GM12892 (cell line): Measurements from ENCODE around the gene NF1.

ENCODE experiments used
- DNase-seq: peaks from one replicate; pipeline ENCODE4 v3.0.0; 2011; ENCODE audit not compliant: insufficient read length
- FAIRE-seq: peaks from 2 replicates; lab custom pipeline; 2011; peaks lifted over from hg19 to GRCh38; lab: Jason Lieb, UNC
- POLR2A ChIP-seq: IDR thresholded peaks from 2 replicates; pipeline ENCODE4 v1.6.1; 2011; ENCODE audit warnings: low read depth, low read length, control low read depth
- POLR2AphosphoS5 ChIP-seq: IDR thresholded peaks from 2 replicates; pipeline ENCODE4 v1.6.1; 2011; ENCODE audit warnings: low read depth, low read length, control low read depth
- TAF1 ChIP-seq: IDR thresholded peaks from 2 replicates; pipeline ENCODE4 v1.6.1; 2011; ENCODE audit warnings: low read depth, mild to moderate bottlenecking, control low read depth, low read length, borderline replicate concordance

NF1 gene

DNA sequence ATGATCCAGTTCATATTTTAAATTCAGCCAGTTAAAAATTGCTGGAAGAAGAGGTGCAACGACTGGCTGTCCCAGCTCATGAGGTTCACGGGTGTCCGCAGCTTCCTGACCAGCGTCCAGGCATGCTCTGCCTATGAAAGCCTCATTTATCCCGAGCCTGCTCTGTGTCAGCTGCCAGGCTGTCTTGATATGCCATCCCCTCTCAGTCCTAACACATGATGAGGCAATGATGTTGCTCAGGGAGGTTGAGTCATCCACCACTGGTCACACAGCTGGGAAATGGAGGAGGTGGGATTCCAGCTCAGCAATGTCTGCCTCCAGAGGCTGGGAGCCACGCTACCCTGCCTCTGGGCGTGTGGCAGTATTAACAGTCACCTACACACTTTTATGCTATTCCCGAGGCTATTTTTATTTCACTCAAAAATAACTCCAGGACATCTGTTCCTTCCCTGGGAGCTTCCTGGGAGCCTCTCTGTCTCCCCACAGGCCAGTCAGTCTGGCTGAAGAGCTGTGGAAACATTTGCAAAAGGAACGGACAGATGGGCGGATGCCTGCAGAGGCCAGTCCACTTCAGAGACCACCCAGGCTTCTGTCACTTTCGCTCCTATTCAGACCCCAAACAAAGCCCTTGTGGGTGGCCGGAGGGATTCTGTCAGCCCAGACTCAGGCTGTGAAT, 319.2 kb downstream of the NF1 start:
- DNase-seq (no peak), FAIRE-seq (no peak)
- TF ChIP-seq POLR2AphosphoS5 (no peak), TAF1 (no peak), POLR2A (no peak)

DNA sequence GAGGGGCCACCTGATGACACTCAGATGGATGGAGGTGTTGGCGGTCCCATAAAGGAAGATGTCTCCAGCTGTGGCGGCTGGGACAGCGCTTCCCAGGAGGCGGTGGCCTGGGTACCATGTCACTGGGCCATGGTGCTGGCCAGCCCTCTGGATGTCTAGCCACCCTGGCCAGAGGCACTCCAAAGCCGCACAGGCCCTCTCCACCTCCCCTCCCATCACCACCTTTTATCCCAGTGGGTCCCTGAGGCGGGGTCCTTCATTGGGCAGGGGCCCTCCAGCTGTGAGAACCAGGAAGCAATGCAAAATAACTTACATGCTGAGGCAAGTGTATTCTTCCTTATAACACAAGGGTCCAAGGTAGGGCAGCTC, 319.8 kb downstream of the NF1 start:
- TF ChIP-seq POLR2AphosphoS5 (no peak), POLR2A (no peak), TAF1 (no peak)
- FAIRE-seq (no peak), DNase-seq (no peak)

DNA sequence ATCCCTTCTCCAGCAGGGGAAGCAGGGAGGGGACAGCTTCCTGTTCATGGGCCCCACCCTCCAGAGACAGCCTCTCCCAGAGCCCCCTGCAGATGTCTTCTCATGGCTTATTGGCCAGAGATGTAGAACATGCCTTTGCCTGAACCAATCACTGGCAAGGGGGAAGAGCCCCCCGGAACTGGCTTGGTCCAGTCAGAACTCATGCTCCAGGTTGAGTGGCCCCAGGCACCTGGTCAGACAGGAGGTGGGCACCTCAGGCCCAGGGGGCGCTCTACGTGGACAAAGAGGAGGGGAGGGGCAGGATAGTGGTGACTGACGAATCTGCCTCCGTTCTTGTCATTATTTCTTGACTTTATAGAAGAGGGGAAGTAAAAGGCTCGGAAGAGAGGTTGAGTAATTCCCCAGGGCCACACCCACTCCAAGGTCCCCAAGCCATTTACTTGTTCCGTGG, 320.3 kb downstream of the NF1 start:
- FAIRE-seq, result no peak
- no peak for DNase-seq

DNA sequence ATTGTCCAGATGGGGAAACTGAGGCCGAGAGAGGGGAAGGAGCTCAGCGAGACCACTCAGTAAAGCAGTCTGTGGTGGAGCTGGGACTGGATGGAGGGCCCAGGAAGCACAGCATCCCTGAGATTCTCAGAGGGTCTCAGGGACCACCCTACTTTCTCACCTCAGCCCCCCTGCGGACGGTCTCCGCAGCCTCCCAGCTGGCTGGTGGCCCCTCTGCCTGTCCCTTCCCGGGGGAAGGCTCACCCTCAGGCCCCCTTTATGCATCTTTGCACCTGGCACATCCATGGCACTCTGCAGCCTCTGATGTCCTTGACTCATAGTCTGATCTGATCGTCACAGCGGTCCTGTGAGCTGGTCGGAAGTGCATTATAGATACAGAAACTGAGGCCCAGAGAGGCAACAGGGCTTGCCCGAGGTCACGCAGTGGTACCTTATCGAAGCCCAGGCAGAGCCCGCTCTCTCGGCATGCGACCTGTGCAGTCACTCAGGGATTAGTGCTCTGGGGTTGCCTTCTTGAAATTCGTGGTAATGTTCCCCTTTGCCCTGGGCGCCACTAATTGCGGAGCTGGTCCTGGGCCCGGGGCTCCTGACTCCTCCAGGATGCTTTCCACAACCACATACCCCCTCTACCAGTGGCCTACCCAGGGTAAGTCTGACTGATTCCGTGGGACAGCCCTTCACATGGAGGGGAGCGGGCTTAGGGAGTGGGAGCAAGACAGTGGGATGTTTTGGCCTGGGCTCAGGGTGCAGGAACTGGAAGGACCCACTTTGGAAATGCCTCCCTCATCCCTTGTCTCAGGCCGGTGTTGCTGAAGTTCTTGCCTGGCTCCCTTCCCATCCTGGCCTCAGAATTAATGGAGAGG, 321.1 kb downstream of the NF1 start:
- TF ChIP-seq POLR2AphosphoS5, result no peak
- no peak for TF ChIP-seq TAF1
- no peak for TF ChIP-seq POLR2A
- no peak for FAIRE-seq
- DNase-seq, result no peak

More for the DNA sequence above, 320.3 kb downstream of the NF1 start:
- TF ChIP-seq POLR2AphosphoS5 (no peak), TAF1 (no peak), POLR2A (no peak)

DNA sequence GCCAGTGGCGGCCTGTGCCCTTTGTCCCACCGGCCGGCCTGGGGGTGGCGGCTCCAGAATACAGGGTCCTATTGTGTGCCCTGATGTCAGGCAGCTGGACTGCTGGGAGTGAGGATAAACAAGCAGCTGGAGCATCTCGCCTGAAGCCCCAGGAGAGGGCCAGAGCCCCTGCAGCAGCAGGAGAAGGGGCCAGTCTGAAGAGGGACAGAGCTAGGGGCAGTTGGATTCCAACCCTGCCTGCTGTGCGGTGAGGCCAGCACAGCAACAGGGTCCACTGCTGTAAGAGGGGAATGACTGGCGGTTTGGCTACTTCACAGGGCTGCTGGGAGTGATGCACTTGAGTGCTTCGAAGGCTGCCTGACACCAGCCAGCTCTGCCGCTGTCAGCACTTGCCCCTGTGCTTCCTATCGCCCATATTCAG, 321.7 kb downstream of the NF1 start:
- TF ChIP-seq POLR2AphosphoS5 (no peak), TAF1 (no peak)
- FAIRE-seq, result no peak
- no peak for DNase-seq

DNA sequence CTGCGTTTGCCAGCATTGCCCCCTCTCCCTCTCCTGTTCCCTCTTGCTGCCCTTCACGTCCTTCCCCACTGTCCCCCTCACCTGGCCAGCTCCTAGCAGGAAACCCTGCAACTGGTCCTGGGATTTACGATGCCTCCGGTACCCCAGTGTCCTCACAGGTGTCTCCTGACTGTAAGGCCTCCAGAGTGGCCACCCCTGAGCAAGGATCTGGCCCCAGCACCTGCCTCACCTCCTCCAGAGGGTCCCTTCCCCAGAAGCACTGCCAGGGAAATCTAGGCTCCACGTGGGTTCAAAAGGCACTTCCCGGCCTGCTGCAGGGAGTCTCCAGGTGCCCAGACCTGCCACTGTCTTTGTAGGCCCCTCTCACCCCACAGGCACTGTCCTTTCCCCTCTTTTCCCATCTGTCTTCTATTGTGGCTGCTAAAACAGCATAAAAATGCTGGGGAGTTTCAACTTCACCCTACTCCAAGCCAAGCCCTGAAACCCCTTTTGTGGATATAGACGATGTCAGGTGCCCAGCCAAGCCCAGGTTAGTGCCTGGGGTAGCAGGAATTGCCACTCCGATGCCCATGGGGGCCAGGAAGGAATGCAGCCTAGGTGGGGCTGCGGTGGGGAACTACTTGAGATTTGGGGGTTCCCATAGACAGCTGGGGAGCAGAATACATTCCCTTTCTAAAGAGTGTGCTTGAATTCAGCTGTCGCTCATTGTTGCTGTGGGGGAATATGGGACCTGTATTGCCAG, 322.4 kb downstream of the NF1 start:
- FAIRE-seq (no peak), DNase-seq (no peak)
- TF ChIP-seq POLR2AphosphoS5 (no peak), POLR2A (no peak), TAF1 (no peak)

DNA sequence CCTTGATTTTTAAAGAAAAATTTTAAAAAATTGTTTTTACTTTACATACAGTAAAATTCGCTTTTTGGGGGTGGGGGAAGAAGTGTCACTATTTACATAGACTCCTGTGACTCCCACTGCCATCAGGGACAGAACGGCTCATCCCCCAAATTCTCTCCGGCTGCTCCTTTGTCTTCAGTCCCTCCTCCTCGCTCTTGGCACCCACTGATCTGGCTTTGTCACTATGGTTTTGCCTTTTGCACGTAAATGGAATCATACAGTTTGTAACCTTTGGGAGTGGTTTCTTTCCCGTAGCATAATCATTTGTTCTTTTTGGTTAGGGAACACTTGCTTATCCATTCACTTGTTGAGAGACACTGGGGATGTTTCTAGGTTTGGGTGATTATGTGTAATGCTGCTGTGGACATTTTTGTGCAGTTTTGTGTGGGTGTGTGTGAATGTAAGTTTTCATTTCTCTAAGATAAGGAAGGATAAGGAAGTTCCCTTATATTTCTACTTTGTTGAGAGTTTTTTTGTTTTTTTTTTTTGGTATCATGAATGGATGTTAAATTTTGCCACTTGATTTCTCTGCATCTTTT, 324.1 kb downstream of the NF1 start:
- no peak for TF ChIP-seq TAF1
- no peak for TF ChIP-seq POLR2AphosphoS5
- no peak for TF ChIP-seq POLR2A
- FAIRE-seq, result no peak
- no peak for DNase-seq

DNA sequence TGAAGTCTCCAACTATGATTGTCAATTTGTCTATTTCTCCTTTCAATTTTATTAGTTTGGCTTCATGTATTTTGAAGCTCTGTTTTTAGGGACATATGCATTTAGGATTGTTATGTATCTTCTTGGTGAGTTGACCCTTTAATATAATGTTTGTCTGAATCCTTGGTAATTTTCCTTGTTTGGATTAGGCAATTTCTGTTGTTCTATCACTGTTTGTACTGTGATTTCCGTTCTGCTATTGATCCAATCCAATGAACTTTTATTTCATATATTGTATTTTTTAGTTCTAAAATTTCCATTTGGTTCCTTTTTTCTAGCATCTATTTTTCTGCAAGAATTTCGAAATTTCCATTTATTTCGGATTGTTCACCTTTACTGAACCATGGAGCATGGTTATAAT, 327.7 kb downstream of the NF1 start:
- FAIRE-seq (no peak), DNase-seq (no peak)
- TF ChIP-seq POLR2A (no peak), TAF1 (no peak), POLR2AphosphoS5 (no peak)

DNA sequence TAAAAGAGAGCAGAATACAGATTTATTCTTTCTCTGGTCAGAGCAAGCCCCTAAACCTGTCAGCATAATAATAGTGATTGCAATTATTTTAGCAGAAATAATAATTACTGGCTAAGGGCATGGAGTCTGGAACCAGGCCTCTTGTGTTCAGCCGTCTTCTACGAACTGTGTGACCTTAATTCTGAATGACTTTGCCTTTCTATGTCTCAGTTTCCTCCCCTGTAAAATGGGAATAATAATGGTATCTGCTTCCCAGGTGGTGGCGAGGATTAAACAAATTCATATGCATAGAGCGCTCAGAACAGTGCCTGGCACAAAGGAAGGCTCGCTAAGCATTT, 330.1 kb downstream of the NF1 start:
- no peak for DNase-seq
- no peak for FAIRE-seq
- no peak for TF ChIP-seq POLR2AphosphoS5
- no peak for TF ChIP-seq TAF1
- no peak for TF ChIP-seq POLR2A

DNA sequence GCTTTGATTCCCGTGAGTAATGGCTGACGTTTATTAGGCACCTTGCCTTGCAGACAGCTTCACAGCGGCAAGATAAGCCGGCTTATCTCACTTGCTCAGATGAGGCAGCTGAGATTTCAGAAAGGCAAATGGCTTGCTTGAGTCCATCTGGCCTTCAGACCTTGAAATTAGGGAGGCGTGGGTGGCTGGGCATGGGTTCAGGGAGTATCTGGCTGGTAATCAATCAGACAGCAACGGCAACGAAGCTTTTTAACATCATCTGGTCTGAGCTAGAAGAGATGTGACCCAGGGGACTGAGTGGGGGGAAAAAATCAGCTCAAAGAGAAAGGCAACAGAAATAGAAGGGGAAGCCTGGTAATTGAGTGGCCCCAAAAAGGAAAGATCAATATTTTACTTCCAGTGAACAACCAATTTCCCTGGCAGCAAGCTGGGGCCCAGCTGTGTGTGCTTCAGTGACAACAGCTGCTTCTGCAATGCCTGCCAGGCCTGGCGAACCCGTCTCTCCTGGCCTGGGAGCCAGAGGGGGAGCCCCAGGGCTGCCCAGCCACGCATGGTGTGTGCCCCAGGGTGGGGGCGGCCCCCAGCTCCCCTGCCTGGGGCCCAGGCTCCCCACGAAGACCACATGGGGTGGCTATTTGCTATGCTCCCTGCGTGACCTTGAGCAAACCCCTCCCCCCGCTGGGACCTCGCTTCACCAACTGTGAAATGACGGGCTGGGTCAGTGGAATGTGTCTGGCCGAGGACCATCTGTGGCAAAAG, 330.7 kb downstream of the NF1 start:
- FAIRE-seq (no peak), DNase-seq (no peak)
- TF ChIP-seq TAF1, result no peak
- no peak for TF ChIP-seq POLR2A
- TF ChIP-seq POLR2AphosphoS5, result no peak
